IPS-NIHi7 (cell line): ENCODE measurements around the gene RHOU.

Experiments
- DNase-seq: peaks from one replicate; pipeline ENCODE4 v3.0.0; 2012; ENCODE audit warnings: mixed read lengths; ENCODE audit errors: extremely low spot score

Gene RHOU

DNA sequence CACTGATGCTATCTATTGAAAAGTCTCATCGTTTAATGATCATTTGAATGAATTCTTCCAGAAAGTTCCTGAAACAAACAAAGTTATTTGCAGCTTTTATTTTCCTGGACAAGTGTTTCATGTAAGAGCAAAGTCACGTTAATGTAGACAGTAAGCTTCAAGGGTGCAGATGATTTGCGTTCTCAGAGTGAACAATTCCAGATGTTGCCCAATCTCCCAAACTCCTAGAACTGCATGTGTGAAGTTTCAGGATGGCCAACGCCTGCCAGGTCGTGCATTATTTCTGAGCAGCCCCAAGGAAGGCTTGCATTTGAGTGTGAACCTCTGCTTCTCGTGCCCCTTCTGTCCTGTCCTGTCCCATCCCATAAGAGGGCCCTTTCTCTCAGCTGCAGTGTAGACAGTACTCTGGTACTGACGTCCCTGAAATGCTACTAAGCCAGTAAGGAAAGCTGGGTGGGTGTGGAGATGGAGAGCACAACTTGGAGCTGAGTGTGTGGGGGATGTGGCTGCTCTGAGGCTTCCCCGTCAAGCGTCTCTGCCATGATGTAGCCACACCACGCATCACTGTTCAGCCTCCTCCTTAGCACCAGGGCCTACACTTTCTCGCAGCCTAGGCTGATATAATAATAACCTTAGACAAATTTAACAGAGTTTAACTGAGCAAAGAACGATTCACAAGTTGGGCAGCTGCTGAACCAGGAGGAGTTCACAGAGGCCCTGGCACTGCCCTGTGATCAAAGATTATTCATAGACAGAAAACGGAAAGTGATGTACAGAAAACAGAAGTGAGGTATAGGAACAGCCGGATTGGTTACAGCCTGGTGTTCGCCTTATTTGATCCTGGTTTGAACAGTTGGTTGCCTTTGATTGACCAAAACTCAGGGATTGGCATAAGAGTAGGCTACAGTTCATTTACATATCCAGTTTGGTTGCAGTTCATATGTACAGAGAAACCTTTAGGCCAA, 50.4 kb downstream of the RHOU start:
- DNase-seq, result no peak

DNA sequence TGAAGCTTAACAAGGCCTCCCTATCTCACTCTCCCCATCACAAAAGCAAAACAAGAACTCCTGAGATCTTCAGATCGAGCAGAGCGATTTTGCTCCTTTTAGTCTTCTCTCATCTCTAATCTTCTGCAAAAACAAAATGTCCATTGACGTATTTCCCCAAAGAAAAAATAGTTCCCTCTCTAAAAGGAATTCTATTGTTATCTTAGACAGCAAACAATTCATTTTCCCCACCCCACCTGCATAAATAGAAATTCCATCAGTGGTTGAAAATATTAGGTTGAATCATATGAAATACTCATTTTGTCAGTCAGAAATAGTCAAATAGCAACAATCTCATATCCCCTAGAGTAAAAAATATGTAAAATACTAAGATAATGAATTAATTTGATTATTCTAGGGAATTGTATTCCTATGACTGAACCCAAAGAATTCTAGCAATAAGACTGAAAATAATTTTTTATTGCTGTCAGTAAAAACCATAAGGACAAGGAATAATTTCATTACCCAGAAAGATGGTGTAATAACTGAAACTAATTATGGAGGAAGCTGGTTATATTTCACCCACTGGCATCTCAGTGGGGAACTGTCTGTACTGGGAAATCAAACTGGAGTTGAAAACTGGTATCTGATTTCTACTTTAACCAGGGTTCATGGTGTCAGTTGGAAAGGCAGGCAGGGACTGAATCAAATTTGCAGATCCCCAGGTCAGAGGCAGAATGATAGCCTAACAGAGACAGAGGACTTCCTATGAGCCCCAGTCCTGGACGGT, 51.3 kb downstream of the RHOU start:
- DNase-seq, result no peak

DNA sequence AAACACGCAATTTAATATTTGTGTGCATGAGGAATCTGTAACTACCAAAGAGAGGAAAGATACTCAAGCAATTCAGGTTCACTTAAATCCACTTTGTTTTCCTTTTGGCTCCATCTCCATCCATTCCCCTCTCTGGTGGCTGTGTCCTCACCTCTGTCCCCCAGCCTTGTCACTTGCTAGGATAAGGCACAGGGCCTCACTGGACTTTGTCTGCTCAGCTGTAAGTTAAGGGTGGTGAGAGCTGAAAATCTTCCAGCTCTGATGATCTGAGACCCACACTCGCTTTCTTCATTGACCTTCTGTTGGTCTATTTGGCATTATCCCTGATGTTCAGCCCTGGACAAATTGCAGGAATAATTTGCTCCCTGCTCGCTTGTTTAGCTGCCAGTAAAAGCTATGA, 56.5 kb downstream of the RHOU start:
- DNase-seq, result no peak

DNA sequence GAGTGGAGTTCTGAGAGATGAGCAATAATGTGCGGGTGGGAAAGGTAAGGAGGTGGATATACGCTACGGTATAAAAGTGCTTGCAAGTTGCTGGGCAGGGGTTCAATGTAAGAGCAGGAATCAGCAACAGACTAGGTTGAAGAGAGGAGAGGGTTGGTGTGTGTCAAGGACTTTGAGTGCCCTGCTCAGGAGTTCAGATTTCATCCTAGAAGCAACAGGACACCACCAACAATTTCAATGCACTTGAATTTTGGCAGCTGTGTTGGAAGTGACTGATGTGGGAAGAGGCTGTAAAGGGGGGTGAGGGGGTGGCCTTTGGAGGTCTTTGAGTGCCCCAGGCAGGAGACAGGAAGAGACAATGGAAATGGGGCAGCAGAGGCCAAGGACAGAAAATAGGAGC, 57.3 kb downstream of the RHOU start:
- no peak for DNase-seq

DNA sequence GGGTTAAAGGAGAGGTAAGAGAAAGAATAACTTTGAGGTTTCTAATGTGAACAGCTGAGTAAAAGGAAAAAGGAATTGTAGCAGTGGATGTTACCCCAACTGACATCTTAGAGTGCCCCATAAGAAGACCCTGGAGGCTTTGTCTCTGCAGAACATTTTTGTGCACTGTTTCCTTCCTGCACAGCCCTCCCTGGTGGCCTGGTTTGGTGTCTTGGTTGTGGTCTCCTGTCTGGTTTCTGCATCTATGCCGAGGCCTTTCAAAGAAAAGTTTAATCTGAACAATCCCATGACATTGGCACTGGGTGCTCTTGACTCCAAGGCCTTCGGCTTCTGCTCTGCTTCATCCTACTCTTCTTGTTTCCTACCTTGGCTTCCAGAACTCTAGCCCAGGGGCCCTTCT, 57.8 kb downstream of the RHOU start:
- no peak for DNase-seq

DNA sequence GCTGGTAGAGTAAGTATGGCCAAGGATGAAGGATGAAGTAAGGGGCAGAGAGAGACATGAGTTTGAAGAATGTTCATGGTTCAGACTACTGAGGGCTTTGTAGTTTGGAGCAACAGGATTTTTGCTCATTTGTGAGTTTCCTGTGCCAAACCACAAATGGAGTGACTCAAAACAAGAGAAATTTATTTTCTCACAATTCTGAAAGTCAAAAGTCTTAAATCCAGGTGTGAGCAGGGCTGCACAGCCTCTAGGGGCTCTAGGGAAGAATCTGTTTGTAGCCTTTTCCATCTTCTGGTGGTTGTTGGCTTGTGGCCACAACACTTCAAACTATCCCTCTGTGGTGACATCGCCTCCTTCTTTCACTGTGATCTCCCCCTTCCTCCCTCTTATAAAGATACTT, 58.9 kb downstream of the RHOU start:
- no peak for DNase-seq

DNA sequence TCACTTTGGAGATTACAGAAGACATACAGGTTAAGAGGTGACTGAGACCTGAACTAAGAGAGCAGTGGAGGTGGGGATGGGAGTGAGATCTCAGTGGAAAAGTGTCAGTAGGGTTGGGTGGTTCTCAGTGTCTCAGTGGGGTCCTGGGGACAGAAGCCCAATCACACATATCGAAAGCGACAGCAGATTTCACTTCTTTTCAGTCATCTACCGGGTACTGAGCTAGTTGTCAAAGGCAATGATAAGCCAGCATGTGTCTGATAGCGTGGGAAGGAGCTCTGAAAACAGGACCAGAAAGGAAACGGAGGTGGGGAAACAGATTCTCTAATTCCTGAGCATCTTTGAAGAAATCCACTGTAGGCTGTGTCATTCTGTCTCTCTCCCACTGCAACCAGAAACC, 59.5 kb downstream of the RHOU start:
- DNase-seq, result no peak

DNA sequence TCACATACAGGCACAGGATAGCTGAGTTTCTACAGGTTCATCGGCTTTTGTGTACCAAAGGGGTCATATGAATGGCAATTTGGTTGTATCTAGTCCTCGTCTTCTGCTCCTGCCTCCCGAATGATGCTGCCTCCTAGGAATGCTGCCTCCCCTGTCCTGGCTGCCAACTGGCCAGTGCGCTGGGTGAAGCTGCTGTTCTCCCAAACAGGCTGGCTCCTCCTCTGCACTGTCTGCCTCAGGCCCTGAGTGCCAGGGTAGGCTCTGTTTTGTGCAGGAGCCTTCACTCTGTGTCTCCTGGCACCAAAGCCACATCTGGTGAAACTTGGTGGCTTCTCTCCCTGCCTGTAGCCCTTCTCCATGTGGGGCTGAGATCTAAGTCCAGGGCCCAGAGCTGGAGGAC, 60.3 kb downstream of the RHOU start:
- DNase-seq, result no peak
